ENCODE results near the gene MTHFD2L. TPM values are rescaled to one million over a fixed set of nuclear protein-coding genes. Genes with fewer than 3 reads are reported as not detected.

MTHFD2L gene
- total and polyA plus RNA-seq, 2 of the 8 experiments (the other 6 are each of a cell fraction or from before 2014, with no cell fraction given), result 5.4 to 15.0 TPM

DNA sequence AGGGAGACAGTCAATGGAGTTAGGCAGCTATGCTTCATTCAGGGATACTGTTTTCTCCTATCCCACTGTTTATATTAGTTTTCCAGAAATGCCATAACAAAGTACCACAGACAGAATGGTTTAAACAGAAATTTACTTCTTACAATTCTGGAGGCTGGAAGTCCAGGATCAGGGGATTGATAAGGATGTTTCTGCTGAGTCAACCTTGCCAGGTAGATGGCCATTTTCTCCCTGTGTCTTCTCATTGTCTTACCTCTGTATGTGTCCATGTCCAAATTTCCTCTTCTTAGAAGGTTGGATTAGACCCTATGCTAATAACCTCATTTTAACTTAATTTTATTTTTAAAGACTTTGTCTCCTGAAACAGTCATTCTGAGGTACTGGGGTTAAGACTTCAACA, 129.9 kb downstream of the MTHFD2L start:
- no peaks in the 10 kb centered on the region for H3K79me1 ChIP-seq (ENCODE audit: low read depth, low read length)
- H3K56ac ChIP-seq (replicated peaks; ENCODE audit: insufficient read length, low read depth, low read length), result no peak overlapping the region
- H2BK15ac ChIP-seq (ENCODE audit: low read length), result no peak overlapping the region
- no peaks in the 10 kb centered on the region for H4K20me1 ChIP-seq (replicated peaks in 1 of 2; ENCODE audit: control insufficient read depth in 1 of 2, insufficient read depth in 2 of 2, low read length in 2 of 2)
- no peak overlapping the region for H3K4ac ChIP-seq (replicated peaks; ENCODE audit: insufficient read length, low read depth, low read length)
- H3K4me1 ChIP-seq (replicated peaks in 1 of 4; ENCODE audit: control insufficient read depth in 3 of 4, insufficient read depth in 4 of 4, low read length in 3 of 4), result no peaks in the 10 kb centered on the region
- CTCF ChIA-PET (ENCODE audit: partially characterized antibody), result no interaction called here
- H2BK120ac ChIP-seq (replicated peaks; ENCODE audit: low read depth, low read length), result no peak overlapping the region
- H3K9ac ChIP-seq (replicated peaks in 1 of 4; ENCODE audit: extremely low read depth in 1 of 4, low read depth in 3 of 4, low read length in 3 of 4), result no peak overlapping the region
- H2AK5ac ChIP-seq (ENCODE audit: low read depth, low read length), result no peak overlapping the region
- no peaks in the 10 kb centered on the region for H3K36me3 ChIP-seq (ENCODE audit: control insufficient read depth in 2 of 4, insufficient read depth in 4 of 4, low read length in 3 of 4)
- H4K8ac ChIP-seq (ENCODE audit: extremely low read depth, insufficient read depth, low read length), result no peak overlapping the region
- no peaks in the 10 kb centered on the region for H3K9me3 ChIP-seq (ENCODE audit: insufficient read depth in 2 of 2, low read depth in 1 of 2, low read length in 1 of 2)
- no peaks in the 10 kb centered on the region for H3K27me3 ChIP-seq (replicated peaks in 1 of 4; ENCODE audit: control insufficient read depth in 3 of 4, extremely low read depth in 1 of 4, insufficient read depth in 3 of 4, low read length in 3 of 4)
- TF ChIP-seq GABPA (IDR thresholded peaks at IDR 0.05; ENCODE audit: borderline replicate concordance, insufficient read depth, low read length) (no peak), SIN3A (conservative IDR thresholded peaks at IDR 0.05 in 1 of 2, IDR thresholded peaks at IDR 0.05 in 1 of 2; ENCODE audit: low read depth in 1 of 2, low read length in 2 of 2) (no peak), BRCA1 (IDR thresholded peaks at IDR 0.05; ENCODE audit: low read depth, low read length) (no peak), KDM5A (IDR thresholded peaks at IDR 0.05; ENCODE audit: low read length) (no peak)
- TF ChIP-seq, protein P1, sequence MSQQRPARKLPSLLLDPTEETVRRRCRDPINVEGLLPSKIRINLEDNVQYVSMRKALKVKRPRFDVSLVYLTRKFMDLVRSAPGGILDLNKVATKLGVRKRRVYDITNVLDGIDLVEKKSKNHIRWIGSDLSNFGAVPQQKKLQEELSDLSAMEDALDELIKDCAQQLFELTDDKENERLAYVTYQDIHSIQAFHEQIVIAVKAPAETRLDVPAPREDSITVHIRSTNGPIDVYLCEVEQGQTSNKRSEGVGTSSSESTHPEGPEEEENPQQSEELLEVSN (IDR thresholded peaks at IDR 0.05), result no peak
- TF ChIP-seq, protein P2, sequence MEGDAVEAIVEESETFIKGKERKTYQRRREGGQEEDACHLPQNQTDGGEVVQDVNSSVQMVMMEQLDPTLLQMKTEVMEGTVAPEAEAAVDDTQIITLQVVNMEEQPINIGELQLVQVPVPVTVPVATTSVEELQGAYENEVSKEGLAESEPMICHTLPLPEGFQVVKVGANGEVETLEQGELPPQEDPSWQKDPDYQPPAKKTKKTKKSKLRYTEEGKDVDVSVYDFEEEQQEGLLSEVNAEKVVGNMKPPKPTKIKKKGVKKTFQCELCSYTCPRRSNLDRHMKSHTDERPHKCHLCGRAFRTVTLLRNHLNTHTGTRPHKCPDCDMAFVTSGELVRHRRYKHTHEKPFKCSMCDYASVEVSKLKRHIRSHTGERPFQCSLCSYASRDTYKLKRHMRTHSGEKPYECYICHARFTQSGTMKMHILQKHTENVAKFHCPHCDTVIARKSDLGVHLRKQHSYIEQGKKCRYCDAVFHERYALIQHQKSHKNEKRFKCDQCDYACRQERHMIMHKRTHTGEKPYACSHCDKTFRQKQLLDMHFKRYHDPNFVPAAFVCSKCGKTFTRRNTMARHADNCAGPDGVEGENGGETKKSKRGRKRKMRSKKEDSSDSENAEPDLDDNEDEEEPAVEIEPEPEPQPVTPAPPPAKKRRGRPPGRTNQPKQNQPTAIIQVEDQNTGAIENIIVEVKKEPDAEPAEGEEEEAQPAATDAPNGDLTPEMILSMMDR (IDR thresholded peaks at IDR 0.05; ENCODE audit: control extremely low read depth in 1 of 3, insufficient read depth in 1 of 3, low read depth in 1 of 3, low read length in 3 of 3), result no peak
- TF ChIP-seq, protein P3, sequence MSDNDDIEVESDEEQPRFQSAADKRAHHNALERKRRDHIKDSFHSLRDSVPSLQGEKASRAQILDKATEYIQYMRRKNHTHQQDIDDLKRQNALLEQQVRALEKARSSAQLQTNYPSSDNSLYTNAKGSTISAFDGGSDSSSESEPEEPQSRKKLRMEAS (IDR thresholded peaks at IDR 0.05), result no peak
- H3K23ac ChIP-seq (ENCODE audit: insufficient read length), result no peak overlapping the region
- no peak overlapping the region for H4K91ac ChIP-seq (replicated peaks; ENCODE audit: insufficient read length, low read length)
- no peak for DNase-seq (ENCODE audit: low read depth in 1 of 2, low spot score in 2 of 2)
- no peak overlapping the region for H4K5ac ChIP-seq (ENCODE audit: insufficient read length, low read depth, low read length)
- no peak overlapping the region for H3K4me3 ChIP-seq (ENCODE audit: extremely low read depth in 1 of 4, insufficient read depth in 2 of 4, low read depth in 3 of 4, low read length in 4 of 4)
- H3K27ac ChIP-seq (ENCODE audit: low read depth, low read length), result no peak overlapping the region
- H3K4me2 ChIP-seq (ENCODE audit: insufficient read depth in 1 of 2, low read depth in 2 of 2, low read length in 2 of 2), result no peak overlapping the region
- H3K14ac ChIP-seq (ENCODE audit: insufficient read length), result no peak overlapping the region
- no peak overlapping the region for H2BK12ac ChIP-seq (ENCODE audit: low read depth, low read length)
- H3K18ac ChIP-seq (ENCODE audit: extremely low read depth, low read length), result no peak overlapping the region
- no peaks in the 10 kb centered on the region for H3K79me2 ChIP-seq (ENCODE audit: control insufficient read depth in 1 of 2, insufficient read depth in 2 of 2, low read length in 2 of 2)
- H2BK20ac ChIP-seq (ENCODE audit: low read length), result no peak overlapping the region
- POLR2A ChIA-PET (ENCODE audit: partially characterized antibody), result no interaction called here
- H3K23me2 ChIP-seq (ENCODE audit: low read depth, low read length), result no peaks in the 10 kb centered on the region
- no peak for FAIRE-seq
- no peak overlapping the region for H2AFZ ChIP-seq (ENCODE audit: low read length)
- no peak overlapping the region for H2BK5ac ChIP-seq (ENCODE audit: low read depth, low read length)

Measured in H1 (cell line).